A549 (cell line): Measurements from ENCODE around the gene BTLA. TPM values are rescaled to one million over a fixed set of nuclear protein-coding genes. Genes with fewer than 3 reads are reported as not detected.

ENCODE experiments used
- ATAC-seq, 2 experiments: fragments of 200-7000 bp in 1 of 2; fragments of >200 bp in 1 of 2; cut with Nextera tagmentation in 1 of 2; cut with Tn5 transposase in 1 of 2; 3 replicates each; pipeline versions ENCODE4 v1.8.0 to v1.9.1; 2018 to 2020; ENCODE audit warnings: mild to moderate bottlenecking in 1 of 2, moderate library complexity in 1 of 2
- CTCF ChIA-PET: fragments of 300-600 bp; sonication (Branson Sonifier 250); formaldehyde crosslinking; extraction: SDS; loops from one replicate; lab custom pipeline; 2021; ENCODE audit warnings: antibody characterized with exemption, inconsistent platforms; lab: Yijun Ruan, JAX
- POLR2A ChIA-PET: fragments of 350-600 bp; formaldehyde crosslinking; extraction: SDS; loops from one replicate; lab custom pipeline; 2021; ENCODE audit warnings: antibody characterized with exemption, inconsistent platforms; lab: Yijun Ruan, JAX
- DNase-seq, 2 experiments: peaks; one replicate each; pipeline versions ENCODE4 v3.0.0 to v3.0.0-alpha.2; 2011 to 2016; ENCODE audit warnings: low read depth in 1 of 2, low spot score in 1 of 2
- FAIRE-seq: peaks from 2 replicates; lab custom pipeline; 2011; peaks lifted over from hg19 to GRCh38; lab: Jason Lieb, UNC
- H3K27ac ChIP-seq, 2 experiments: fragments of >200 bp; sonication (Bioruptor Twin); formaldehyde crosslinking; 3 replicates each; pipeline ENCODE4 v1.5.1; 2016 to 2017
- H3K4me1 ChIP-seq: fragments of >200 bp; sonication (Bioruptor Twin); formaldehyde crosslinking; 3 replicates; pipeline ENCODE4 v1.6.1; 2016
- H3K4me2 ChIP-seq: fragments of >200 bp; sonication (Bioruptor Twin); formaldehyde crosslinking; 3 replicates; pipeline ENCODE4 v1.6.1; 2016
- H3K4me3 ChIP-seq: fragments of >200 bp; sonication (Bioruptor Twin); formaldehyde crosslinking; 3 replicates; pipeline ENCODE4 v1.5.1; 2016
- H3K9me3 ChIP-seq: fragments of >200 bp; sonication (Bioruptor Twin); formaldehyde crosslinking; 3 replicates; pipeline ENCODE4 v1.6.1; 2016
- BHLHE40 ChIP-seq: IDR thresholded peaks from 2 replicates; pipeline ENCODE4 v1.6.1; 2012; ENCODE audit warnings: low read depth, low read length, inconsistent platforms
- CBX8 ChIP-seq: fragments of 200-600 bp; sonication (generic); IDR thresholded peaks from 2 replicates; pipeline ENCODE4 v1.6.1; 2016
- CEBPB ChIP-seq, 2 experiments: fragments of >200 bp in 1 of 2; sonication (Bioruptor Twin) in 1 of 2; formaldehyde crosslinking in 1 of 2; IDR thresholded peaks; 2 replicates each; pipeline ENCODE4 v1.6.1; 2012 to 2016
- GATA3 ChIP-seq: IDR thresholded peaks from 2 replicates; pipeline ENCODE4 v1.6.1; 2012; ENCODE audit warnings: borderline replicate concordance
- HDAC2 ChIP-seq: fragments of 200-600 bp; sonication (generic); IDR thresholded peaks from 2 replicates; pipeline ENCODE4 v1.6.1; 2016
- HEYL ChIP-seq: fragments of 250-450 bp; sonication (Bioruptor Pico); IDR thresholded peaks from 2 replicates; pipeline ENCODE4 v1.8.0; 2021; ENCODE audit warnings: mild to moderate bottlenecking, moderate library complexity
- HOXA7 ChIP-seq: fragments of 250-450 bp; sonication (Bioruptor Pico); IDR thresholded peaks from 2 replicates; pipeline ENCODE4 v1.5.0; 2020; ENCODE audit warnings: mild to moderate bottlenecking, moderate library complexity
- HOXB13 ChIP-seq: fragments of 250-450 bp; sonication (Bioruptor Pico); IDR thresholded peaks from 2 replicates; pipeline ENCODE4 v1.5.0; 2020; ENCODE audit warnings: low read depth, mild to moderate bottlenecking, moderate library complexity
- HOXB5 ChIP-seq: fragments of 250-450 bp; sonication (Bioruptor Pico); IDR thresholded peaks from 2 replicates; pipeline ENCODE4 v1.5.0; 2020; ENCODE audit warnings: mild to moderate bottlenecking, moderate library complexity
- JUNB ChIP-seq: fragments of >200 bp; sonication (Bioruptor Twin); formaldehyde crosslinking; IDR thresholded peaks from 2 replicates; pipeline ENCODE4 v1.6.1; 2016
- KDM5A ChIP-seq: fragments of 200-600 bp; sonication (generic); IDR thresholded peaks from 2 replicates; pipeline ENCODE4 v1.6.1; 2016; ENCODE audit warnings: antibody characterized with exemption, mild to moderate bottlenecking
- NFE2L2 ChIP-seq: fragments of 150-350 bp; conservative IDR thresholded peaks from 2 replicates; pipeline ENCODE4 v1.6.1; 2014; ENCODE audit warnings: low read length
- NR3C1 ChIP-seq: fragments of >200 bp; sonication (Bioruptor Twin); formaldehyde crosslinking; IDR thresholded peaks from 3 replicates; pipeline ENCODE4 v1.6.1; 2017
- POLR2A ChIP-seq: IDR thresholded peaks from 2 replicates; pipeline ENCODE4 v1.6.1; 2012; ENCODE audit warnings: mild to moderate bottlenecking, low read length
- RNF2 ChIP-seq: fragments of 200-600 bp; sonication (generic); IDR thresholded peaks from 2 replicates; pipeline ENCODE4 v1.6.1; 2016; ENCODE audit warnings: low read depth, mild to moderate bottlenecking, antibody characterized with exemption, moderate library complexity, borderline replicate concordance
- ZFP36 ChIP-seq: fragments of 450-650 bp; IDR thresholded peaks from 2 replicates; pipeline ENCODE4 v1.6.1; 2014; ENCODE audit warnings: borderline replicate concordance; ENCODE audit not compliant: partially characterized antibody
- WGBS: methylation state at CpG from one replicate; pipeline ENCODE4 v1.1.6; 2017; ENCODE audit errors: missing lambda C conversion rate; 5-methylcytosine and 5-hydroxymethylcytosine counted together
- polyA plus RNA-seq, 4 experiments: library from polyadenylated mRNA; depleted of rRNA in 3 of 4; stranded (reverse); fragments of >200 nt; fragmentation: RNase III in 1 of 4; extraction: RNeasy Plus Mini Kit Qiagen cat#74134 plus additional on column Dnase treatment in 1 of 4; gene quantifications; 2 replicates in 3 of 4; 3 replicates in 1 of 4; pipeline ENCODE4 v1.2.3, GENCODE V29; 2011 to 2017
- TF ChIP-seq, protein P1 (sequence below): fragments of 250-450 bp; sonication (Bioruptor Pico); IDR thresholded peaks from 2 replicates; pipeline ENCODE4 v1.5.0; 2021; ENCODE audit warnings: mild to moderate bottlenecking, moderate library complexity, borderline replicate concordance
- TF ChIP-seq, protein P2 (sequence below): fragments of 450-650 bp; IDR thresholded peaks from 2 replicates; pipeline ENCODE4 v1.6.1; 2014; ENCODE audit warnings: antibody characterized with exemption
- TF ChIP-seq, protein P3 (sequence below): fragments of >200 bp; sonication (Bioruptor Twin); formaldehyde crosslinking; IDR thresholded peaks from 2 replicates; pipeline ENCODE4 v1.6.1; 2016
- TF ChIP-seq, protein P4 (sequence below): fragments of 250-450 bp; sonication (Bioruptor Pico); IDR thresholded peaks from 2 replicates; pipeline ENCODE4 v1.5.0; 2020; ENCODE audit warnings: low read depth, mild to moderate bottlenecking, moderate library complexity

BTLA gene
- polyA plus RNA-seq, 2 of the 4 experiments (the other 2 are of a cell fraction), result 0.03 TPM; not detected in 1

DNA sequence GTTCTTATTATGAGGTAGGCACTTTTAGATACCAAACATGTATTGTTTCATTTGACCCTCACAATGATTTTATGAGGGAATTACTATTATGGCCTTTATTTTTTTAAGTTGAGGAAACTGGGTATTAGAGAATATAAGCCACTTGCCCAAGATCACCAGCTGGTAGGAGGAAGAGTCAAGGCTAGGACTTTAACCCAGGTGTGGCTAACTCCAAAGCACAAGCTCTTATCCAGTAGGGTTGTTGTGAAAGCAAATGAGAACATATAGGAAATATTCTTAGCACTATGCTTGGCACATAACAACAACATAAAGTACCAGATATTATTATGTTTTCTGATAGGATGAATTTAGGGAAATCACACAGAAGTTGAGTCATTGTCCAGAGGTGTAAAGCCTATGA is 7.9 kb downstream of the BTLA start:
- TF ChIP-seq, protein P1, sequence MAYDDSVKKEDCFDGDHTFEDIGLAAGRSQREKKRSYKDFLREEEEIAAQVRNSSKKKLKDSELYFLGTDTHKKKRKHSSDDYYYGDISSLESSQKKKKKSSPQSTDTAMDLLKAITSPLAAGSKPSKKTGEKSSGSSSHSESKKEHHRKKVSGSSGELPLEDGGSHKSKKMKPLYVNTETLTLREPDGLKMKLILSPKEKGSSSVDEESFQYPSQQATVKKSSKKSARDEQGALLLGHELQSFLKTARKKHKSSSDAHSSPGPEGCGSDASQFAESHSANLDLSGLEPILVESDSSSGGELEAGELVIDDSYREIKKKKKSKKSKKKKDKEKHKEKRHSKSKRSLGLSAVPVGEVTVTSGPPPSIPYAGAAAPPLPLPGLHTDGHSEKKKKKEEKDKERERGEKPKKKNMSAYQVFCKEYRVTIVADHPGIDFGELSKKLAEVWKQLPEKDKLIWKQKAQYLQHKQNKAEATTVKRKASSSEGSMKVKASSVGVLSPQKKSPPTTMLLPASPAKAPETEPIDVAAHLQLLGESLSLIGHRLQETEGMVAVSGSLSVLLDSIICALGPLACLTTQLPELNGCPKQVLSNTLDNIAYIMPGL, result no peak
- TF ChIP-seq, protein P2, sequence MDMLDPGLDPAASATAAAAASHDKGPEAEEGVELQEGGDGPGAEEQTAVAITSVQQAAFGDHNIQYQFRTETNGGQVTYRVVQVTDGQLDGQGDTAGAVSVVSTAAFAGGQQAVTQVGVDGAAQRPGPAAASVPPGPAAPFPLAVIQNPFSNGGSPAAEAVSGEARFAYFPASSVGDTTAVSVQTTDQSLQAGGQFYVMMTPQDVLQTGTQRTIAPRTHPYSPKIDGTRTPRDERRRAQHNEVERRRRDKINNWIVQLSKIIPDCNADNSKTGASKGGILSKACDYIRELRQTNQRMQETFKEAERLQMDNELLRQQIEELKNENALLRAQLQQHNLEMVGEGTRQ, result no peak
- CTCF ChIA-PET, result no interaction called here
- ATAC-seq, result no peak

DNA sequence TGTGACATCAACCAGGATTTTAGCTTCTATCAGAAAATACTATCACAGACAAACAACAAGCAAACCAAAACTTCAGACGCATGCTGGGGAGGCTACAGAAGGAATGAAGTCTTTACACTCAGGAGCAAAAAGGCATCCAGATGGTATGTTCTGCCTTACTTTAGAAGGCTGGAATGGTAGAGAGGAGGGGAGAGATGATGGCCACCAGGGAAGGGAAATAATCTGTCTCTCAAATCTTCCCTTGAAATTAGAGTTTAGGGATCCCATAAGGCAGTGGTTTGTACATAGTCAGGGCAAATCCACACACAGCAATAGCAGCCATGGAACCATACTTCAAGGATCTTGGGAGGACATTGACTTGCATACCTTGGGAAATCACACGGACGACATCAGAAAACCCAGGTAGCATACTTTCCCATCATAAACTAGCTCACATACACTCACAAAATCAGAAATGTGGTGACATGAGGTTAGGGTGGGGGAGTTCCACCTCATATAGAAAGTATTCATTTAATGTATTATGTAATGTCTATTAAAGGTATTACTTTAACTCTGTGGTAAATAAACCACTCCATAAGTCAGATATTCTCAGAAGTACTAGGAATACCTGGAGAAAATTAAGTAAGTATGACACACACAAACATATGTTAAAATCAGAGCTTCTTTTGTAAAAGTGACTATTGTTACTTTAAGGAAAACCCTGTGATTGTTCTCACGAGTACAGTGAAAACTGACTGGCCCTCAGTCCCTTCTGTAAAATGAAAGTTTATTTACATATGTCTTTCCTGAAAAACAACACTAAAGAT is 9.4 kb downstream of the BTLA start:
- no peak overlapping the region for H3K27ac ChIP-seq
- H3K4me2 ChIP-seq, result no peak overlapping the region
- no peaks in the 10 kb centered on the region for H3K9me3 ChIP-seq
- CTCF ChIA-PET, result interaction anchor here (1.4 kb wide), 1 partner anchor 12 kb away, joined by 3 read pairs; no protein-coding TSS in a partner anchor
- POLR2A ChIA-PET, result no interaction called here
- DNase-seq, result no peak
- no peaks in the 10 kb centered on the region for H3K4me1 ChIP-seq
- WGBS, result 54% methylated on average over 4 of the region's 4 CpGs
- no peak overlapping the region for H3K4me3 ChIP-seq
- no peak for TF ChIP-seq ZFP36
- no peak for TF ChIP-seq NFE2L2
- TF ChIP-seq HEYL, result no peak
- no peak for TF ChIP-seq HOXA7
- TF ChIP-seq KDM5A, result no peak
- TF ChIP-seq, protein P3, sequence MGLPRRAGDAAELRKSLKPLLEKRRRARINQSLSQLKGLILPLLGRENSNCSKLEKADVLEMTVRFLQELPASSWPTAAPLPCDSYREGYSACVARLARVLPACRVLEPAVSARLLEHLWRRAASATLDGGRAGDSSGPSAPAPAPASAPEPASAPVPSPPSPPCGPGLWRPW, result no peak
- no peak for TF ChIP-seq CBX8
- TF ChIP-seq NR3C1, result no peak
- no peak for TF ChIP-seq CEBPB (IDR thresholded peaks at IDR 0.05)
- TF ChIP-seq, protein P4, sequence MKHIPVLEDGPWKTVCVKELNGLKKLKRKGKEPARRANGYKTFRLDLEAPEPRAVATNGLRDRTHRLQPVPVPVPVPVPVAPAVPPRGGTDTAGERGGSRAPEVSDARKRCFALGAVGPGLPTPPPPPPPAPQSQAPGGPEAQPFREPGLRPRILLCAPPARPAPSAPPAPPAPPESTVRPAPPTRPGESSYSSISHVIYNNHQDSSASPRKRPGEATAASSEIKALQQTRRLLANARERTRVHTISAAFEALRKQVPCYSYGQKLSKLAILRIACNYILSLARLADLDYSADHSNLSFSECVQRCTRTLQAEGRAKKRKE (CRISPR knock-in tag), result no peak
- TF ChIP-seq HDAC2, result no peak
- TF ChIP-seq HOXB5 (CRISPR knock-in tag), result no peak
- no peak for TF ChIP-seq RNF2
- no peak for TF ChIP-seq BHLHE40
- TF ChIP-seq, protein P1, result no peak
- TF ChIP-seq, protein P2, result no peak
- no peak for TF ChIP-seq POLR2A
- no peak for TF ChIP-seq JUNB
- no peak for TF ChIP-seq HOXB13 (CRISPR knock-in tag)
- no peak for TF ChIP-seq GATA3
- no peak for ATAC-seq
- FAIRE-seq, result no peak

More for the DNA sequence above, 7.9 kb downstream of the BTLA start:
- Histone ChIP-seq H3K4me1 (no peaks in the 10 kb centered on the region), H3K27ac (no peak overlapping the region), H3K4me3 (no peak overlapping the region), H3K4me2 (no peak overlapping the region), H3K9me3 (no peaks in the 10 kb centered on the region)
- POLR2A ChIA-PET, result no interaction called here
- DNase-seq, result no peak
- FAIRE-seq, result no peak
